Measurements from ENCODE around the gene DYNC2I2.
A peak's percentile ranks its signal among the peaks of the same experiment; 100 is the strongest.

DYNC2I2 gene

GRCh38 chr9:128689820-128690683 lies 33.4 kb upstream of the DYNC2I2 start:
- no peak for TF ChIP-seq CTCF (IDR thresholded peaks at IDR 0.05; ENCODE audit: low read depth, low read length)
- peak overlapping the region; percentile 95 for H3K4me3 ChIP-seq (ENCODE audit: low read depth, low read length)

GRCh38 chr9:128689293-128689774 lies 32.7 kb upstream of the DYNC2I2 start:
- no peak for TF ChIP-seq CTCF (IDR thresholded peaks at IDR 0.05; ENCODE audit: low read depth, low read length)
- H3K4me3 ChIP-seq (ENCODE audit: low read depth, low read length) = peak overlapping the region; percentile 58

- TF ChIP-seq CTCF (IDR thresholded peaks at IDR 0.05; ENCODE audit: low read depth, low read length) = no peak
Observed at GRCh38 chr9:128688501-128689292, 32.0 kb upstream of the DYNC2I2 start, which contains the start of gene SET. Gene SET (plus strand): TSS chr9:128689222. CDS start chr9:128689583, 361 bp downstream.

GRCh38 chr9:128687453-128687852 lies 30.8 kb upstream of the DYNC2I2 start:
- no peak overlapping the region for H3K4me3 ChIP-seq (ENCODE audit: low read depth, low read length)
- no peak for TF ChIP-seq CTCF (IDR thresholded peaks at IDR 0.05; ENCODE audit: low read depth, low read length)

More at GRCh38 chr9:128688501-128689292, 32.0 kb upstream of the DYNC2I2 start, which contains the start of gene SET:
- H3K4me3 ChIP-seq (ENCODE audit: low read depth, low read length) = peak within 1 kb of the TSS; percentile 95

- peak overlapping the region; percentile 18; the same call in 1 of the 2 replicates for H3K4me3 ChIP-seq (ENCODE audit: low read depth, low read length)
- no peak for TF ChIP-seq CTCF (IDR thresholded peaks at IDR 0.05; ENCODE audit: low read depth, low read length)
Observed at GRCh38 chr9:128685636-128686489, 29.2 kb upstream of the DYNC2I2 start.

- H3K4me3 ChIP-seq (ENCODE audit: low read depth, low read length) = peak overlapping the region; percentile 63
- no peak for TF ChIP-seq CTCF (IDR thresholded peaks at IDR 0.05; ENCODE audit: low read depth, low read length)
Observed at GRCh38 chr9:128684325-128685199, 27.9 kb upstream of the DYNC2I2 start.

All from WI38 (cell line).